ENCODE measurements around the gene PRSS33. TPM values are rescaled to one million over a fixed set of nuclear protein-coding genes. Genes with fewer than 3 reads are reported as not detected.

The PRSS33 gene
- total and polyA plus RNA-seq, 2 of the 8 experiments (the other 6 are each of a cell fraction or from before 2014, with no cell fraction given) = 0.09 TPM; not detected in 1

DNA sequence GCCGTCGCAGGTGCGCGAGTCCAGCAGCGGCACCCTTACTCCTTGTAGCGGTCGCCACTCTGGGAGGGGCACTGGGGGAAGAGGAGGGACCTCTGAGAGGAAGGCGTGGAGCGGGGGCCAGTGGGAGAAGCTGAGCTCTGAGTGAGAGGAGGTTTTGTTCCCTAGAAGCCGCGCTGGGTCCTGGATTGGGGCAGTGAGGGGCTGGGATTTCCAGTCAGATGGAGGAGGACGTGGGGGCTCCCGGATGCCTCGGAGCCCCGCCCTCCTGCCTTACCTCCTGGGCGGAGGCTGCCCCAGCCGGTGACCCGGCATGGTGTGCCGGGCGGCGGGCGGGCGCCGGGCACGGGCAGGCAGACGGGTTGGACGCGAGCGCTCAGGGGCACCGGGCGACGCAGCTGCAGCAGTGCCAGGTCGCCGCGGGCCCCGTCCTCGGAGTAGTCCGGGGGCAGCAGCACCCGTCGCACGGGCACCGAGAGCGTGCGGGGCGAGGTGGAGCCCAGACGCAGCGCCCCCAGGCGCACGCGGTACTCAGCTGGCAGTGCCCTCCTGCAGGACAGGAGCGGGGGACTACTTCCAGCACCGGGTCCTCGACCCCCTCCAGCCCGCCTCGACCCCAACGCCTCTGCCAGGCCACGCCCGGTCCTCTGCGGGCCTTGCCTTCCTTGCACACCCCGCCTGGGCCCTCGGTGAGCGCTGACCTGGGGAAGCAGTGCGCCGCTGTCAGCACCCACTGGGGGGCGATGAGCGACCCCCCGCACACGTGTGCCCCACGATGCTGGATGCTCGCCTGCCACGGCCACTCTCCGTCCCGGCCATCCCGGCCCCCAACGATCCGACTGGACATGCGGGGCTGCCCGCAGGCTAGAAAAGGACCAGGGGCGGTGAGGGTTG lies 2.0 kb downstream of the PRSS33 start (continued):
- no peak for TF ChIP-seq GABPA (IDR thresholded peaks at IDR 0.05; ENCODE audit: borderline replicate concordance, insufficient read depth, low read length)
- TF ChIP-seq E2F6 (IDR thresholded peaks at IDR 0.05) = peak; percentile 24; the same call in 1 of the 2 replicates
- no peak for TF ChIP-seq BACH1 (IDR thresholded peaks at IDR 0.05; ENCODE audit: low read length)
- peak; percentile 73 for TF ChIP-seq MAX (IDR thresholded peaks at IDR 0.05)
- TF ChIP-seq SP4 (IDR thresholded peaks at IDR 0.05; ENCODE audit: low read length) = no peak
